GM23248 (cell line): Measurements from ENCODE around the gene CASP7.

Experiments
- EZH2 ChIP-seq: fragments of 200-600 bp; sonication (generic); IDR thresholded peaks from 2 replicates; pipeline ENCODE4 v1.6.1; 2018; ENCODE audit warnings: antibody characterized with exemption, mild to moderate bottlenecking; ENCODE audit not compliant: insufficient read depth, poor library complexity, severe bottlenecking
- EZH2phosphoT487 ChIP-seq: fragments of 200-600 bp; sonication (generic); IDR thresholded peaks from 2 replicates; pipeline ENCODE4 v1.6.1; 2018; ENCODE audit warnings: antibody characterized with exemption, moderate library complexity, mild to moderate bottlenecking, low read depth; ENCODE audit not compliant: insufficient read depth

GRCh38 chr10:113643183-113643582 is 36.5 kb upstream of the CASP7 start:
- TF ChIP-seq EZH2phosphoT487, result no peak
- no peak for TF ChIP-seq EZH2
